ENCODE results near the gene CCDC187. TPM values are rescaled to one million over a fixed set of nuclear protein-coding genes. Genes with fewer than 3 reads are reported as not detected.
"Not testable (repeated sequence)": the region's sequence is repeated elsewhere in the genome, so short reads cannot be mapped to it uniquely, and the experiment has no call there.

CCDC187 gene
- total and polyA plus RNA-seq, 2 donors, result 0.23 to 0.24 TPM

DNA sequence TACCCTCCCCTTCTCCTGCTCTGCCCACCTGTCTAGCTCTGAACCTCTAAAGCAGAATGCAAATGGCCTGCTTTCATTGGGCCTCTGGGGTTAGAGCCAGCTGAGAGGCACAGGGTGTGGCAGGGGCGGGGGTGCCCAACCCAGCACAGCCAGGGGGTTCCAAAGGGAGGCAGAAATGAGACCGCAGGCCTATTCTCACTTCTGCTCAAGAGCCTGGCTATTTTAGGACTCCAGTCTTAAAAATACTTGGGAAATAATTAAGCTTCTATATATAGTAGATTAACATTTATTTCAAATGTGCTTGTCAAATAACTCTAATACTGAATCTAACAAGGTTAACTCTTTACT lies 63.9 kb downstream of the CCDC187 start:
- no peak overlapping the region for H3K27ac ChIP-seq (ENCODE audit: low read depth in 1 of 2, low read length in 1 of 2)
- no peak for DNase-seq (ENCODE audit: low read depth in 6 of 9, low spot score in 9 of 9)
- H3K36me3 ChIP-seq (ENCODE audit: control insufficient read depth in 2 of 2, insufficient read depth in 2 of 2, low read length in 1 of 2), result peaks cover 21 to 26% of the 10 kb centered on the region in 2 donors
- no peaks in the 10 kb centered on the region for H3K27me3 ChIP-seq (ENCODE audit: control insufficient read depth in 2 of 2, insufficient read depth in 1 of 2, low read length in 1 of 2)
- H3K4me3 ChIP-seq (ENCODE audit: low read length in 2 of 2), result no peak overlapping the region
- WGBS, result 92% methylated on average over 2 of the region's 2 CpGs
- no peaks in the 10 kb centered on the region for H3K9me3 ChIP-seq (ENCODE audit: control insufficient read depth in 2 of 2, insufficient read depth in 1 of 2, low read length in 1 of 2)
- H3K4me1 ChIP-seq (ENCODE audit: control insufficient read depth in 2 of 2, insufficient read depth in 2 of 2, low read length in 2 of 2), result peaks cover 14 to 29% of the 10 kb centered on the region in 2 donors

DNA sequence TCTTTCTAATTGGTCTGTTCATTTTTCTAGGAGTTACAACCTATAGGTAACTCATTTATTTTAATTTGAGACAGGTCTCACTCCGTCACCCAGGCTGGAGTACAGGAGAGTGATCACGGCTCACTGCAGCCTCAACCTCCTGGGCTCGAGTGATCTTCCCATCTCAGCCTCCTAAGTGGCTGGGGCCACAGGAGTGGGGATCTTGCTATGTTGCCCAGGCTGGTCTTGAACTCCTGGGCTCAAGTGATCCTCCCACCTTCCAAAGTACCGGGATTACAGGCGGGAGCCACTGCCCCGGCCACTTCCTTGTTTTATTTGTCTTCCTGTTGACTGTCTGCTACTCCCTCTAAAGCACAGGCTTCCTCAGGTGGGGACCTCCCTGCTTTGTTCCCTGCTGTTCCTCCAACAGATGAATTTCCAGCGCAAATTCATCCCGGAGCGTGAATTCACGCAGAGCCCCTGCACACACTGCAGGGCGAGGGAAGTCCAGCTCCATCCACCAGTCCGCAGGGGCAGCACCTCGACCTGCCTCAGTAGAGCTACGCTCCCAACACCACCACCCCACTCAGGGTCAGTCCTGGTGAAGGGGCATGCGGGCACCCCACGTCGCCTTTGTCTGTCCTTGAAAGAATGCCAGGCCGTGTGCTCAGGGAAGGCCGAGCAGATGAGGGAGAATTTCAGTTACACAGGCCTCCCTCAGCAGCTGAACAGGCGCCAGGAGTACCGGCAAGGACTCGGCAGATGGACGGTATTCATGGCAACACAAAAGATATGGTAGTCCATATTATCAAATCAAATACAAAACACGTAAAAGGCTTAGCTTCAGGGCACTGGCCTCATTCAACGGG lies 64.5 kb downstream of the CCDC187 start:
- Histone ChIP-seq H3K9me3 (ENCODE audit: control insufficient read depth in 2 of 2, insufficient read depth in 1 of 2, low read length in 1 of 2) (no peaks in the 10 kb centered on the region), H3K4me1 (ENCODE audit: control insufficient read depth in 2 of 2, insufficient read depth in 2 of 2, low read length in 2 of 2) (peaks cover 8 to 23% of the 10 kb centered on the region in 2 donors), H3K36me3 (ENCODE audit: control insufficient read depth in 2 of 2, insufficient read depth in 2 of 2, low read length in 1 of 2) (peaks cover 24 to 26% of the 10 kb centered on the region in 2 donors), H3K4me3 (ENCODE audit: low read length in 2 of 2) (no peak overlapping the region), H3K27ac (ENCODE audit: low read depth in 1 of 2, low read length in 1 of 2) (no peak overlapping the region), H3K27me3 (ENCODE audit: control insufficient read depth in 2 of 2, insufficient read depth in 1 of 2, low read length in 1 of 2) (no peaks in the 10 kb centered on the region)
- 96% methylated on average over 25 of the region's 25 CpGs for WGBS
- DNase-seq (ENCODE audit: low read depth in 6 of 9, low spot score in 9 of 9), result no peak

DNA sequence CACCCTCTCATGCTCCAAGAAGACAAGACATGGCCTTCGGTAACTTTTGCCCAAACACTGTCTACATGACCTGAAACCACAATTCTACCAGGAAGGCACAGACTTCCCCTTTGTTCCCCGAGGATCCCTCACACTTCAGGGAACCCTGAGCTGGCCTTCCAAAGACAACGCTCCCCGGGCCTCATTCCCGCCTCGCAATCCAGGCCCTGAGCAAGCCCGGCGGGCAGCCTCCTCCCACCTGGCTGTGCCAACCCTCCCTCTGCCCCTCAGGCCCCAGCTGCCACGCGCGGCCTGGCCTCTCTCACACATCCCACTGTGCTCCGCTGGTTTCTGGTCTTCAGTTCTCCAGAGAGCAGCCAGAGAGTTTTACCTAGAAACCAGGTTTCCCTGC lies 65.6 kb downstream of the CCDC187 start:
- no peak overlapping the region for H3K27ac ChIP-seq (ENCODE audit: low read depth in 1 of 2, low read length in 1 of 2)
- no peak overlapping the region for H3K4me3 ChIP-seq (ENCODE audit: low read length in 2 of 2)
- WGBS, result 80% methylated on average over 12 of the region's 12 CpGs
- peaks cover 0 to 25% of the 10 kb centered on the region in 2 donors for H3K4me1 ChIP-seq (ENCODE audit: control insufficient read depth in 2 of 2, insufficient read depth in 2 of 2, low read length in 2 of 2)
- no peaks in the 10 kb centered on the region for H3K9me3 ChIP-seq (ENCODE audit: control insufficient read depth in 2 of 2, insufficient read depth in 1 of 2, low read length in 1 of 2)
- no peaks in the 10 kb centered on the region for H3K27me3 ChIP-seq (ENCODE audit: control insufficient read depth in 2 of 2, insufficient read depth in 1 of 2, low read length in 1 of 2)
- no peak for DNase-seq (ENCODE audit: low read depth in 6 of 9, low spot score in 9 of 9)
- peaks cover 24 to 31% of the 10 kb centered on the region in 2 donors for H3K36me3 ChIP-seq (ENCODE audit: control insufficient read depth in 2 of 2, insufficient read depth in 2 of 2, low read length in 1 of 2)

DNA sequence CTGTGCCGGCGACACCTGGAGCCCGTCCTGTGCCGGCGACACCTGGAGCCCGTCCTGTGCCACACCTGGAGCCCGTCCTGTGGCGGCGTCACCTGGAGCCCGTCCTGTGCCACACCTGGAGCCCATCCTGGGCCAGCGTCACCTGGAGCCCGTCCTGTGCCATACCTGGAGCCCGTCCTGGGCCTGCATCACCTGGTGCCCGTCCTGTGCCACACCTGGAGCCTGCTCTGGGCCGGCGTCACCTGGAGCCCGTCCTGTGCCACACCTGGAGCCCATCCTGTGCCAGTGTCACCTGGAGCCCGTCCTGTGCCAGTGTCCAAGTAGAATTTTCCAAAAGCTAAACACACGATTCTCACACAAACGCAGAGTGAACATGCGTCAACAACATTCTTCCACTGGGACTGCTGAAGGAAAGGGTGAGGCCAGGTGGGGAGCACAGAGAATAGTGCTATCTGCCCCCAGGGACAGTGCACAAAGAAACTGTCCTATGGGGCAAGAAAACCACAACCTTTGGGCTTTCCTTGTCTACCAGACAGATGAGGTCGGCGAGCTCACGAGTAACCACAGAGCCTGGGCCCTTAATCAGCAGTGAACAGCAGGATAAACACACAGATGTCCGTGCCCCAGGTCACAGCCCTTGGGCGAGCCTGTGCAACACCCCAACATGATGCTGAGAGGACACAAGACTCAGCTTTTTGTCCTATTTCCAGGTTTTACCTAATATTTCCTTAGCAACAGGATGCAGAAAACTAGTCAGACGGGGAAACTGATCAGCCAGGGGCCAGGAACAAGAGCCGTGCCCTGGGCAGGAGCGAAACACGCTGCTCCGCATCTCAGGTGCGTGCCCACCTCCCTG lies 66.2 kb downstream of the CCDC187 start:
- H3K9me3 ChIP-seq (ENCODE audit: control insufficient read depth in 2 of 2, insufficient read depth in 1 of 2, low read length in 1 of 2), result no peaks in the 10 kb centered on the region
- no peak overlapping the region for H3K27ac ChIP-seq (ENCODE audit: low read depth in 1 of 2, low read length in 1 of 2)
- peaks cover 24 to 31% of the 10 kb centered on the region in 2 donors for H3K36me3 ChIP-seq (ENCODE audit: control insufficient read depth in 2 of 2, insufficient read depth in 2 of 2, low read length in 1 of 2)
- H3K4me3 ChIP-seq (ENCODE audit: low read length in 2 of 2), result no peak overlapping the region
- 90% methylated on average over 32 of the region's 32 CpGs for WGBS
- no peaks in the 10 kb centered on the region for H3K27me3 ChIP-seq (ENCODE audit: control insufficient read depth in 2 of 2, insufficient read depth in 1 of 2, low read length in 1 of 2)
- peaks cover 0 to 29% of the 10 kb centered on the region in 2 donors for H3K4me1 ChIP-seq (ENCODE audit: control insufficient read depth in 2 of 2, insufficient read depth in 2 of 2, low read length in 2 of 2)
- no peak for DNase-seq (ENCODE audit: low read depth in 6 of 9, low spot score in 9 of 9)

DNA sequence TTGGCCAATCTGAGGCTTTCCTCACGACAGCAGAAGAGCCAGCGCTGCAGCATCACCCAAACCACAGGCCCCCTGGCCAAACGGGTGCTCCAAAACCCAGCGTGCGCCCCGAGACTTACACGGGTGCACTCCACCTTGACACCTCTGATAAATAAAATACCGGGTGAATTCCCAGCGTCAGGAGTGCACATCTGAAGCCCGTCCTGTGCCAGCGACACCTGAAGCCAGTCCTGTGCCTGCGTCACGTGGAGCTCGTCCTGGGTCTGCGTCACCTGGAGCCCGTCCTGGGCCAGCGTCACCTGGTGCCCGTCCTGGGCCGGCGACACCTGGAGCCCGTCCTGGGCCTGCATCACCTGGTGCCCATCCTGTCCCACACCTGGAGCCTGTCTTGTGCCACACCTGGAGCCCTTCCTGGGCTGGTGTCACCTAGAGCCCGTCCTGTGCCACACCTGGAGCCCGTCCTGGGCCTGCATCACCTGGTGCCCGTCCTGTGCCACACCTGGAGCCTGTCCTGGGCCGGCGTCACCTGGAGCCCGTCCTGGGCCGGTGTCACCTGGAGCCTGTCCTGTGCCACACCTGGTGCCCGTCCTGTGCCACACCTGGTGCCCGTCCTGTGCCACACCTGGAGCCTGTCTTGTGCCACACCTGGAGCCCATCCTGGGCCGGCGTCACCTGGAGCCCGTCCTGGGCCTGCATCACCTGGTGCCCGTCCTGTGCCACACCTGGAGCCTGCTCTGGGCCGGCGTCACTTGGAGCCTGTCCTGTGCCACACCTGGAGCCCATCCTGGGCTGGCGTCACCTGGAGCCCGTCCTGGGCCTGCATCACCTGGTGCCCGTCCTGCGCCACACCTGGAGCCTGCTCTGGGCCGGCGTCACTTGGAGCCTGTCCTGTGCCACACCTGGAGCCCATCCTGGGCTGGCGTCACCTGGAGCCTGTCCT lies 67.2 kb downstream of the CCDC187 start:
- H3K27ac ChIP-seq (ENCODE audit: low read depth in 1 of 2, low read length in 1 of 2); H3K9me3 ChIP-seq (ENCODE audit: control insufficient read depth in 2 of 2, insufficient read depth in 1 of 2, low read length in 1 of 2); H3K4me3 ChIP-seq (ENCODE audit: low read length in 2 of 2); H3K27me3 ChIP-seq (ENCODE audit: control insufficient read depth in 2 of 2, insufficient read depth in 1 of 2, low read length in 1 of 2); DNase-seq (ENCODE audit: low read depth in 6 of 9, low spot score in 9 of 9): not testable (repeated sequence)
- Histone ChIP-seq H3K36me3 (ENCODE audit: control insufficient read depth in 2 of 2, insufficient read depth in 2 of 2, low read length in 1 of 2) (peaks cover 21 to 31% of the 10 kb centered on the region in 2 donors), H3K4me1 (ENCODE audit: control insufficient read depth in 2 of 2, insufficient read depth in 2 of 2, low read length in 2 of 2) (peaks cover 0 to 35% of the 10 kb centered on the region in 2 donors)
- 97% methylated on average over 43 of the region's 43 CpGs for WGBS

DNA sequence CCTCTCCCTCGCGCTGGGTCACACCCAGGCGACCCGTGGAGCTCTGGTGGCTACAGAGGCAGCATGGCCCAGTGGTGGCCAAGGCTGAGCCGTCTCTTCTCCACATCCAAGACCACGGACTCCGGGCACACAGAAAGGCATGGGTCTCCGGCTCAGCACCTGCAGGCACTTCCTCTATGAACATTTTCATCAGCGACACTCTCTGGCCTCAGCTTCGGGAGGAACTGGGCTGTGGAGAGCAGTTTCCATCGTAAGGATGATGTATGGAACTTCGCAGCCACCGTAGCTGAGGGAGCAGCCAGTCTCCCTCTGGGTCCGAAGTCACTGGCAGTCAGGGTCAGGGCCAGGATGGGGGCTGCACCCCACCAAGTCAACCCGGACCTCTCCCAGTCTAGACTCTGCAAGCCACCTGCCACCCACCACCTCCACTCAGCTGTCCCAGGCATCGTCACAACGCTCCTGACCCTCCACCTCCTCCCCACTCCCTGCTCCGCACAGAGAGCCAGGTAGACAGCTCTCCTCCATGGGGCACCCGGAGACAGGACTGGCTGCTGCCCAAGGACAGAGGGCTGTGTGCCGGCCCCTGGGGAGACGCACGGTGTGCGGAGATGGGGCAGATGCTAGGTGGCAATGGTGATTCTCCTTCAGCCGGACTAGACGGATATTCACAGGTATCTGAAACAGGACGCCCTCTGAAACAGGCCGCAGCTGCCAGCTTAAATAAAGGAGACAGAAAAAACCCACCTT lies 68.0 kb downstream of the CCDC187 start:
- peaks cover 18 to 30% of the 10 kb centered on the region in 2 donors for H3K36me3 ChIP-seq (ENCODE audit: control insufficient read depth in 2 of 2, insufficient read depth in 2 of 2, low read length in 1 of 2)
- peaks cover 0 to 35% of the 10 kb centered on the region in 2 donors for H3K4me1 ChIP-seq (ENCODE audit: control insufficient read depth in 2 of 2, insufficient read depth in 2 of 2, low read length in 2 of 2)
- DNase-seq (ENCODE audit: low read depth in 6 of 9, low spot score in 9 of 9), result no peak
- no peaks in the 10 kb centered on the region for H3K9me3 ChIP-seq (ENCODE audit: control insufficient read depth in 2 of 2, insufficient read depth in 1 of 2, low read length in 1 of 2)
- H3K27me3 ChIP-seq (ENCODE audit: control insufficient read depth in 2 of 2, insufficient read depth in 1 of 2, low read length in 1 of 2), result no peaks in the 10 kb centered on the region
- 97% methylated on average over 27 of the region's 27 CpGs for WGBS
- H3K27ac ChIP-seq (ENCODE audit: low read depth in 1 of 2, low read length in 1 of 2), result no peak overlapping the region
- no peak overlapping the region for H3K4me3 ChIP-seq (ENCODE audit: low read length in 2 of 2)

DNA sequence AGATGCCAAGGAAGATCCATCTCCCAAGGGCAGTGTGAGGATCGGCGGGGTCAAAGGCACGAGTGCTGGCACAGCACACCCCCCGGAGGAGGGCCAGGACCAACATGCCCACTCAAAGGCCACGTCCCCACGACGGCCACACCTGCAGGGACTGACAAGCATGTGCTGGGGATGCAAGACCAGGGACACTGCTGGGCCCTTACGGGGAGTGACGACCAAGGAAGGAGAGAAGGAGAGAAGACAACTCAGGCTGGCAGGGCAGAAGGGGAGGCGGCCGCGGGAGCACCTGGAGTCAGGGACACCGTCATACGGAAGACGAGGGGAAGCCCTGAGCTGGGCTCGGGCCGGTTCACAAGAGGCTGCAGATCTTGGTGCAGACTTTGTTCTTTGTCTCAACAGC lies 68.7 kb downstream of the CCDC187 start:
- no peaks in the 10 kb centered on the region for H3K27me3 ChIP-seq (ENCODE audit: control insufficient read depth in 2 of 2, insufficient read depth in 1 of 2, low read length in 1 of 2)
- H3K4me1 ChIP-seq (ENCODE audit: control insufficient read depth in 2 of 2, insufficient read depth in 2 of 2, low read length in 2 of 2), result peaks cover 0 to 35% of the 10 kb centered on the region in 2 donors
- peaks cover 18 to 30% of the 10 kb centered on the region in 2 donors for H3K36me3 ChIP-seq (ENCODE audit: control insufficient read depth in 2 of 2, insufficient read depth in 2 of 2, low read length in 1 of 2)
- 99% methylated on average over 17 of the region's 17 CpGs for WGBS
- DNase-seq (ENCODE audit: low read depth in 6 of 9, low spot score in 9 of 9), result no peak
- H3K9me3 ChIP-seq (ENCODE audit: control insufficient read depth in 2 of 2, insufficient read depth in 1 of 2, low read length in 1 of 2), result no peaks in the 10 kb centered on the region
- H3K4me3 ChIP-seq (ENCODE audit: low read length in 2 of 2), result no peak overlapping the region
- no peak overlapping the region for H3K27ac ChIP-seq (ENCODE audit: low read depth in 1 of 2, low read length in 1 of 2)

DNA sequence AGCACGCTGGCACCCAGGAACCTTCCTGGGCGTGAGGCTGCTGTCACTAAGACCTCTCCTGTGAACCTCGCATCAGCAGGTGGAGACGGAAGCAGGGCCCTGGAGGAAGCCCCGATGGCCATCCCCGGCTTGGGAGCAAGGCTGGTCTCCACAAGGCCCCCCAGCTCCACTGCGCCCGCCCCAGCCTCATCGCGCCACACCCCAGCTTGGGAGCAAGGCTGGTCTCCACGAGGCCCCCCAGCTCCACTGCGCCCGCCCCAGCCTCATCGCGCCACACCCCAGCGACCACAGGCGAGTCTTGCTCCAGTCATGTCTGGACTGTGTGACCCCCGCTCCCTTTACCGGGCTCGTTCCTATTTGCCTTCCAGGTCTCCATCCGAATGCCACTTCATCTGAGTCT lies 69.3 kb downstream of the CCDC187 start:
- Histone ChIP-seq H3K4me3 (ENCODE audit: low read length in 2 of 2) (no peak overlapping the region), H3K4me1 (ENCODE audit: control insufficient read depth in 2 of 2, insufficient read depth in 2 of 2, low read length in 2 of 2) (peaks cover 0 to 35% of the 10 kb centered on the region in 2 donors), H3K9me3 (ENCODE audit: control insufficient read depth in 2 of 2, insufficient read depth in 1 of 2, low read length in 1 of 2) (no peaks in the 10 kb centered on the region), H3K27me3 (ENCODE audit: control insufficient read depth in 2 of 2, insufficient read depth in 1 of 2, low read length in 1 of 2) (no peaks in the 10 kb centered on the region), H3K36me3 (ENCODE audit: control insufficient read depth in 2 of 2, insufficient read depth in 2 of 2, low read length in 1 of 2) (peaks cover 18 to 30% of the 10 kb centered on the region in 2 donors), H3K27ac (ENCODE audit: low read depth in 1 of 2, low read length in 1 of 2) (no peak overlapping the region)
- WGBS, result 96% methylated on average over 21 of the region's 21 CpGs
- no peak for DNase-seq (ENCODE audit: low read depth in 6 of 9, low spot score in 9 of 9)

Measured in thymus (tissue), 11 donors.